Measurements from ENCODE around the gene CCNG2.

- TF ChIP-seq CTCF (conservative IDR thresholded peaks at IDR 0.05; ENCODE audit: low read depth, low read length) (no peak), EZH2 (IDR thresholded peaks at IDR 0.05; ENCODE audit: borderline replicate concordance, low read depth, low read length, poor library complexity, severe bottlenecking) (no peak)
These were observed 1.2 kb upstream of the CCNG2 start for GRCh38 chr4:77155631-77156452.
